ENCODE results near the gene AP4M1. TPM values are rescaled to one million over a fixed set of nuclear protein-coding genes. Genes with fewer than 3 reads are reported as not detected.

The AP4M1 gene
- total and polyA plus RNA-seq, 9 of the 15 experiments (the other 6 are each of a cell fraction or from before 2014, with no cell fraction given), result 1.3 to 30.9 (median 14.1) TPM

- TF ChIP-seq GTF2B (IDR thresholded peaks at IDR 0.05; ENCODE audit: extremely low read depth, insufficient read length) (no peak), NCOR1 (IDR thresholded peaks at IDR 0.05) (peak; percentile 57), GABPA (tag; conservative IDR thresholded peaks at IDR 0.05; ENCODE audit: low read depth) (peak; percentile 75), ZNF449 (CRISPR knock-in tag; IDR thresholded peaks at IDR 0.05) (0 out of 2 replicates have a peak, but pooled peaks have one; percentile 40), ZNF561 (CRISPR knock-in tag; conservative IDR thresholded peaks at IDR 0.05) (no peak), TRIM28 (IDR thresholded peaks at IDR 0.05) (no peak), ZBTB2 (IDR thresholded peaks at IDR 0.05) (no peak), POLR3A (IDR thresholded peaks at IDR 0.05; ENCODE audit: borderline replicate concordance, extremely low read depth, insufficient read depth, insufficient read length) (no peak), SRSF1 (IDR thresholded peaks at IDR 0.05; ENCODE audit: low read depth, low read length) (no peak), ZSCAN29 (IDR thresholded peaks at IDR 0.05) (no peak), LEF1 (IDR thresholded peaks at IDR 0.05) (no peak), TSC22D4 (tag; IDR thresholded peaks at IDR 0.05) (no peak), ZNF217 (CRISPR knock-in tag; IDR thresholded peaks at IDR 0.05) (no peak), KDM2B (CRISPR knock-in tag; IDR thresholded peaks at IDR 0.05) (peak; percentile 84; the same call in 1 of the 2 replicates), ZNF280B (CRISPR knock-in tag; IDR thresholded peaks at IDR 0.05) (no peak), FOXP4 (CRISPR knock-in tag; IDR thresholded peaks at IDR 0.05; ENCODE audit: borderline replicate concordance) (peak; percentile 99), ZC3H11A (IDR thresholded peaks at IDR 0.05; ENCODE audit: low read depth, low read length) (peak; percentile 32; the same call in 1 of the 2 replicates), NELFE (IDR thresholded peaks at IDR 0.05; ENCODE audit: insufficient read depth, insufficient read length) (no peak)
Observed at GRCh38 chr7:100088621-100089457, 12.6 kb upstream of the AP4M1 start, which contains the start of gene COPS6 (continued).

Data from K562 (cell line).